HEK293T (cell line): ENCODE data around the gene TXLNG.

Experiments used
- CTBP1 ChIP-seq: fragments of 450-650 bp; IDR thresholded peaks from 2 replicates; pipeline ENCODE4 v1.6.1; 2016; ENCODE audit warnings: borderline replicate concordance
- ELF4 ChIP-seq: fragments of 450-650 bp; IDR thresholded peaks from 2 replicates; pipeline ENCODE4 v1.6.1; 2017; ENCODE audit warnings: antibody characterized with exemption
- FOXA1 ChIP-seq: fragments of 450-650 bp; IDR thresholded peaks from 2 replicates; pipeline ENCODE4 v1.6.1; 2016; ENCODE audit warnings: mild to moderate bottlenecking
- FOXM1 ChIP-seq: fragments of 450-650 bp; IDR thresholded peaks from 2 replicates; pipeline ENCODE4 v1.6.1; 2017; ENCODE audit warnings: mild to moderate bottlenecking, borderline replicate concordance
- HDGF ChIP-seq: fragments of 450-650 bp; IDR thresholded peaks from 2 replicates; pipeline ENCODE4 v1.6.1; 2017; ENCODE audit warnings: antibody characterized with exemption, borderline replicate concordance
- NFRKB ChIP-seq: fragments of 450-650 bp; IDR thresholded peaks from 2 replicates; pipeline ENCODE4 v1.6.1; 2016; ENCODE audit warnings: mild to moderate bottlenecking, moderate library complexity
- SP1 ChIP-seq: fragments of 450-650 bp; IDR thresholded peaks from 2 replicates; pipeline ENCODE4 v1.6.1; 2017
- SUZ12 ChIP-seq: fragments of 450-650 bp; IDR thresholded peaks from 2 replicates; pipeline ENCODE4 v1.6.1; 2016; ENCODE audit warnings: mild to moderate bottlenecking
- TARDBP ChIP-seq: fragments of 450-650 bp; IDR thresholded peaks from 2 replicates; pipeline ENCODE4 v1.6.1; 2016
- ZNF384 ChIP-seq: fragments of 450-650 bp; IDR thresholded peaks from 2 replicates; pipeline ENCODE4 v1.6.1; 2016
- TF ChIP-seq, protein P1 (sequence below): fragments of 450-650 bp; IDR thresholded peaks from 2 replicates; pipeline ENCODE4 v1.6.1; 2016

DNA sequence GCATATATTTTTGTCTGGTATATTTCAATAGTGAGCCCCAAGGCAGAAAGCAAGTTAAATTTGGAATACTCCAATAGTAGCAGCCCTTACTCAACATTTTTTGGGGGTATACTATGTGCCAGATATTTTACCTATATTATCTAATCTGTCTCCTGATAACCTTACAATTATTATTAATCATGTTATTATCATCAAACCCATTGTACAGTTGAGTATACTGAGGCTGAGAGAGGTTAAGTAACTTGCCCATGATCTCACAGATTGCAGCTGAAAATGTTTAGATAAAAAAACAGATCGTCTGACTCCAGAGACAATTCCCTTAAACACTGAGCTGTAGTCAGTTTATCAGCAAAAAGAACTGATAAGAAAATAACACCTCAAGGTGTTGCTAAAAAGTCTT is 90.4 kb downstream of the TXLNG start:
- TF ChIP-seq SUZ12 (no peak), HDGF (no peak), TARDBP (no peak), SP1 (no peak), ZNF384 (no peak), CTBP1 (no peak), FOXA1 (no peak), NFRKB (no peak), FOXM1 (no peak), ELF4 (no peak)
- TF ChIP-seq, protein P1, sequence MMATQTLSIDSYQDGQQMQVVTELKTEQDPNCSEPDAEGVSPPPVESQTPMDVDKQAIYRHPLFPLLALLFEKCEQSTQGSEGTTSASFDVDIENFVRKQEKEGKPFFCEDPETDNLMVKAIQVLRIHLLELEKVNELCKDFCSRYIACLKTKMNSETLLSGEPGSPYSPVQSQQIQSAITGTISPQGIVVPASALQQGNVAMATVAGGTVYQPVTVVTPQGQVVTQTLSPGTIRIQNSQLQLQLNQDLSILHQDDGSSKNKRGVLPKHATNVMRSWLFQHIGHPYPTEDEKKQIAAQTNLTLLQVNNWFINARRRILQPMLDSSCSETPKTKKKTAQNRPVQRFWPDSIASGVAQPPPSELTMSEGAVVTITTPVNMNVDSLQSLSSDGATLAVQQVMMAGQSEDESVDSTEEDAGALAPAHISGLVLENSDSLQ = no peak
